GM19023 (cell line): ENCODE measurements around the gene VWA1.
"Not testable (repeated sequence)": the region's sequence is repeated elsewhere in the genome, so short reads cannot be mapped to it uniquely, and the experiment has no call there.

Source experiments
- ATAC-seq: cut with Tn5 transposase; IDR thresholded peaks from one replicate; pipeline ENCODE4 v1.9.1; 2021; ENCODE audit warnings: mild to moderate bottlenecking, moderate library complexity; ENCODE audit not compliant: unreplicated experiment

The VWA1 gene

GRCh38 chr1:1482856-1483255, 47.4 kb downstream of the VWA1 start:
- no peak for ATAC-seq

- no peak for ATAC-seq
These were observed 48.2 kb downstream of the VWA1 start for GRCh38 chr1:1483714-1484113.

GRCh38 chr1:1484976-1485750, 49.7 kb downstream of the VWA1 start:
- not testable (repeated sequence) for ATAC-seq

- ATAC-seq, result not testable (repeated sequence)
These were observed 50.3 kb downstream of the VWA1 start for GRCh38 chr1:1485755-1486317.

GRCh38 chr1:1487701-1488100, 52.2 kb downstream of the VWA1 start:
- ATAC-seq, result no peak

GRCh38 chr1:1489231-1489630, 53.7 kb downstream of the VWA1 start:
- no peak for ATAC-seq

GRCh38 chr1:1489861-1490260, 54.4 kb downstream of the VWA1 start:
- ATAC-seq, result no peak

- ATAC-seq, result no peak
These were observed 55.2 kb downstream of the VWA1 start for GRCh38 chr1:1490633-1491230.

- no peak for ATAC-seq
These were observed 56.1 kb downstream of the VWA1 start for GRCh38 chr1:1491601-1492000.
